ENCODE measurements around the gene WNT1. TPM values are rescaled to one million over a fixed set of nuclear protein-coding genes. Genes with fewer than 3 reads are reported as not detected.

WNT1 gene
- total RNA-seq, 1 experiment from 2014 or later = not detected

DNA sequence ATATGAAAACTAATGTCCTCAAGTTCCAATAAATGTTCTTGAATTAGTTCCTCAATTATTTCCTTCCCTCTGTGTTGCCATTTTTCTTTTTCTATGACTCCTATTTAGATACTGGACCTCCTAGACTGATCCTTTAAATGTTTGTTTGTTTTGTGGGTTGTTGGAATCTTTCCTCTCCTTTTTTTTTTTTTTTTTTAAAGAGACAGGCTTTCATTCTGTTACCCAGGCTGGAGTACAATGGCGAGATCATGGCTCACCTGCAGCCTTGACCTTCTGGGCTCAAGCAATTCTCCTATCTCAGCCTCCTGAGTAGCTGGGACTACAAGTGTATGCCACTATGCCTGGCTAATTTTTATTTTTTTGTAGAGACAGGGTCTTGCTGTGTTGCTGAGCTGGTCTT is 30.8 kb downstream of the WNT1 start:
- Histone ChIP-seq H3K56ac (ENCODE audit: insufficient read length, low read depth, low read length) (no peak overlapping the region), H3K23me2 (ENCODE audit: insufficient read length, low read depth, low read length, poor library complexity, severe bottlenecking) (no peaks in the 10 kb centered on the region), H2BK15ac (ENCODE audit: low read depth, low read length) (no peak overlapping the region), H3K9ac (ENCODE audit: extremely low read depth, insufficient read length, low read length) (no peak overlapping the region), H3K18ac (ENCODE audit: insufficient read length, low read depth, low read length) (no peak overlapping the region), H4K5ac (ENCODE audit: insufficient read length, low read depth, low read length) (no peak overlapping the region), H3K27ac (ENCODE audit: insufficient read length, low read depth, low read length) (no peak overlapping the region), H4K91ac (ENCODE audit: insufficient read length, low read depth, low read length) (no peak overlapping the region), H3K23ac (ENCODE audit: insufficient read length, low read depth, low read length) (no peak overlapping the region), H2AK5ac (ENCODE audit: insufficient read length, low read length) (no peak overlapping the region), H3K9me3 (ENCODE audit: control insufficient read depth, low read depth, low read length) (no peaks in the 10 kb centered on the region), H3K14ac (ENCODE audit: insufficient read depth, low read length) (no peak overlapping the region), H2AFZ (ENCODE audit: low read length) (no peak overlapping the region), H3K79me1 (ENCODE audit: insufficient read depth, low read depth, low read length, poor library complexity, severe bottlenecking) (no peaks in the 10 kb centered on the region), H2BK5ac (ENCODE audit: insufficient read length, low read length) (no peak overlapping the region), H4K8ac (replicated peaks; ENCODE audit: insufficient read length, low read depth, low read length) (no peak overlapping the region), H3K4me1 (ENCODE audit: insufficient read depth, low read length) (no peaks in the 10 kb centered on the region), H2BK20ac (ENCODE audit: low read depth, low read length, poor library complexity, severe bottlenecking) (no peak overlapping the region), H3K79me2 (ENCODE audit: insufficient read depth, low read length) (no peaks in the 10 kb centered on the region), H2BK120ac (ENCODE audit: low read depth, low read length, poor library complexity, severe bottlenecking) (no peak overlapping the region), H3K4me2 (ENCODE audit: insufficient read depth, insufficient read length, low read length) (no peak overlapping the region), H3K27me3 (ENCODE audit: insufficient read depth, low read length) (no peaks in the 10 kb centered on the region), H2BK12ac (ENCODE audit: insufficient read length, low read depth, low read length) (no peak overlapping the region), H3K4ac (ENCODE audit: low read depth, low read length) (no peak overlapping the region), H3T11ph (ENCODE audit: low read length) (no peak overlapping the region), H4K20me1 (ENCODE audit: control insufficient read depth, insufficient read depth, insufficient read length) (no peaks in the 10 kb centered on the region)
- WGBS (ENCODE audit: extremely low coverage, insufficient read length, low lambda C conversion rate) = no CpG with 5 or more reads among the region's 1 CpG
- H3K4me3 Mint-ChIP-seq = no peak overlapping the region
- peaks cover 0 to 16% (median 2%) of the 10 kb centered on the region in 3 experiments; a peak in 3 of 7 replicates for H3K36me3 Mint-ChIP-seq (ENCODE audit: insufficient read depth in 1 of 3, low read depth in 3 of 3)
- H3K27me3 Mint-ChIP-seq (ENCODE audit: low read depth) = no peaks in the 10 kb centered on the region; the same call in 1 of the 2 replicates
- no peak overlapping the region for H3K27ac Mint-ChIP-seq
- peaks cover 4 to 5% of the 10 kb centered on the region in 2 experiments; a peak in 3 of 4 replicates for H3K4me1 Mint-ChIP-seq
- TF ChIP-seq, protein P1, sequence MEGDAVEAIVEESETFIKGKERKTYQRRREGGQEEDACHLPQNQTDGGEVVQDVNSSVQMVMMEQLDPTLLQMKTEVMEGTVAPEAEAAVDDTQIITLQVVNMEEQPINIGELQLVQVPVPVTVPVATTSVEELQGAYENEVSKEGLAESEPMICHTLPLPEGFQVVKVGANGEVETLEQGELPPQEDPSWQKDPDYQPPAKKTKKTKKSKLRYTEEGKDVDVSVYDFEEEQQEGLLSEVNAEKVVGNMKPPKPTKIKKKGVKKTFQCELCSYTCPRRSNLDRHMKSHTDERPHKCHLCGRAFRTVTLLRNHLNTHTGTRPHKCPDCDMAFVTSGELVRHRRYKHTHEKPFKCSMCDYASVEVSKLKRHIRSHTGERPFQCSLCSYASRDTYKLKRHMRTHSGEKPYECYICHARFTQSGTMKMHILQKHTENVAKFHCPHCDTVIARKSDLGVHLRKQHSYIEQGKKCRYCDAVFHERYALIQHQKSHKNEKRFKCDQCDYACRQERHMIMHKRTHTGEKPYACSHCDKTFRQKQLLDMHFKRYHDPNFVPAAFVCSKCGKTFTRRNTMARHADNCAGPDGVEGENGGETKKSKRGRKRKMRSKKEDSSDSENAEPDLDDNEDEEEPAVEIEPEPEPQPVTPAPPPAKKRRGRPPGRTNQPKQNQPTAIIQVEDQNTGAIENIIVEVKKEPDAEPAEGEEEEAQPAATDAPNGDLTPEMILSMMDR (conservative IDR thresholded peaks at IDR 0.05) = no peak
- H3K9me3 Mint-ChIP-seq = no peaks in the 10 kb centered on the region
- DNase-seq = no peak

Measured in H9 (cell line).